ENCODE measurements around the gene DENND1A.
"Not testable (repeated sequence)": the region's sequence is repeated elsewhere in the genome, so short reads cannot be mapped to it uniquely, and the experiment has no call there.

DENND1A gene

GRCh38 chr9:123941524-123942070 is 11.7 kb upstream of the DENND1A start:
- no peak for DNase-seq (ENCODE audit: low read depth)
- no peak overlapping the region for H3K4me3 ChIP-seq (ENCODE audit: low read depth, low read length)
- no peak for TF ChIP-seq CTCF (IDR thresholded peaks at IDR 0.05; ENCODE audit: low read depth, low read length, missing control alignments)
- in situ Hi-C loops (cut with HindIII; ENCODE audit: low sequenced_read_pairs): no loop called here

GRCh38 chr9:123940721-123941523 is 11.0 kb upstream of the DENND1A start:
- TF ChIP-seq CTCF (IDR thresholded peaks at IDR 0.05; ENCODE audit: low read depth, low read length, missing control alignments): peak; percentile 14
- no peak overlapping the region for H3K4me3 ChIP-seq (ENCODE audit: low read depth, low read length)
- no peak for DNase-seq (ENCODE audit: low read depth)
- in situ Hi-C loops (cut with HindIII; ENCODE audit: low sequenced_read_pairs): no loop called here

- in situ Hi-C loops (cut with HindIII; ENCODE audit: low sequenced_read_pairs): no loop called here
- no peak for TF ChIP-seq CTCF (IDR thresholded peaks at IDR 0.05; ENCODE audit: low read depth, low read length, missing control alignments)
- H3K4me3 ChIP-seq (ENCODE audit: low read depth, low read length): no peak overlapping the region
- DNase-seq (ENCODE audit: low read depth): no peak
These were observed 8.5 kb upstream of the DENND1A start for GRCh38 chr9:123938401-123938800.

- H3K4me3 ChIP-seq (ENCODE audit: low read depth, low read length); in situ Hi-C loops (cut with HindIII; ENCODE audit: low sequenced_read_pairs); DNase-seq (ENCODE audit: low read depth): not testable (repeated sequence)
These were observed 6.6 kb upstream of the DENND1A start for GRCh38 chr9:123936575-123936974.

DNA sequence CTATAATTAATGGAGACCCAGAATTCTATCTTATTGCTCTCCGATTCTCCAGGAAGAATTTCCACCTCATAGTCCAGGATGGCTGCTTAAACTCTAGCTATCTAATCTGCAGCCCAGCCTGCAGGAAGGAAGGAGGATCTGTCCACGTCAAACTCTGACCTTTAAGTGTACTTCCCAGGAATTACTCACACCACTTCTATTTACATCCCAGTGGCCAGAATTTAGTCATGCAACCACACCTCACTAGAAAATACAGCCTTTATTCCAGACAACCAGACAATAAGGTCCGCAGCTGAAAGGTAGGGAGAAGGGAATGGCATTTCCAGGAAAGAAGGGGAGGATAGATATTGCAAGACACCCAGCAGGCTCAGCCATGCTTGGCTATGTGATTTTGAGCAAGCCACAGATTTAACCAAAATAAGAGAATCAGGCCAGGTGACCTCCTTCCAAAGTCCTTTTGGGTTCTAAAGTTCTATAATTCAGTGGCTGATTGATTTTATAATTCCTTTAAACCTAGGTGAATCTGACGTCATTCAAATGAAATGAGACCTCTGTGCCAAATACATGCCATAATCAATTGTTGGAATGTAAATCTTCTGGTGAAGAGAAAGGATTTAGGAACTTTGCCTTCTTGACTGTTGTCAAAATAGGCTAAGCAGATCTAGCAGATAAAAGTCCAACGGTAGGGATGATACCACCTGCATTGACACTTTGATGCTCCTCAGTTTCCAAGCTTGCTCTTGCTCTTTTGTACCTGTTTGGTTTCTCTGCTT is 3.7 kb upstream of the DENND1A start:
- no peak overlapping the region for H3K4me3 ChIP-seq (ENCODE audit: low read depth, low read length)
- in situ Hi-C loops (cut with HindIII; ENCODE audit: low sequenced_read_pairs): loop anchor here (5.0 kb wide), 1 partner anchor 391 kb away; no protein-coding TSS in a partner anchor
- DNase-seq (ENCODE audit: low read depth): peak; percentile 8
- no peak for TF ChIP-seq CTCF (IDR thresholded peaks at IDR 0.05; ENCODE audit: low read depth, low read length, missing control alignments)

GRCh38 chr9:123929177-123929869 is 603 bp downstream of the DENND1A start:
- no peak for DNase-seq (ENCODE audit: low read depth)
- peak overlapping the region; percentile 64 for H3K4me3 ChIP-seq (ENCODE audit: low read depth, low read length)
- TF ChIP-seq CTCF (IDR thresholded peaks at IDR 0.05; ENCODE audit: low read depth, low read length, missing control alignments): no peak
- in situ Hi-C loops (cut with HindIII; ENCODE audit: low sequenced_read_pairs): no loop called here
